NCI-H446 treated with DMSO at 0.1 percent for 48 hours (cell line): ENCODE results near the gene NXT1.
A peak's percentile ranks its signal among the peaks of the same experiment; 100 is the strongest.
"Not testable (repeated sequence)": the region's sequence is repeated elsewhere in the genome, so short reads cannot be mapped to it uniquely, and the experiment has no call there.

ENCODE experiments used
- DNase-seq: peaks from one replicate; lab custom pipeline; 2025; lab: John Stamatoyannopoulos, UW

The NXT1 gene

GRCh38 chr20:23331450-23332350, 18.9 kb upstream of the NXT1 start:
- DNase-seq: no peak

GRCh38 chr20:23332467-23332866, 18.1 kb upstream of the NXT1 start:
- DNase-seq: no peak

GRCh38 chr20:23334111-23334510, 16.5 kb upstream of the NXT1 start:
- no peak for DNase-seq

GRCh38 chr20:23335521-23335920, 15.1 kb upstream of the NXT1 start:
- no peak for DNase-seq

- DNase-seq: no peak
Observed at GRCh38 chr20:23336476-23336875, 14.1 kb upstream of the NXT1 start.

- DNase-seq: no peak
Observed at GRCh38 chr20:23337312-23337711, 13.3 kb upstream of the NXT1 start.

GRCh38 chr20:23339986-23340385, 10.6 kb upstream of the NXT1 start:
- no peak for DNase-seq

- DNase-seq: peak; percentile 24
Observed at GRCh38 chr20:23340524-23340923, 10.1 kb upstream of the NXT1 start.

- no peak for DNase-seq
Observed at GRCh38 chr20:23341073-23341472, 9.5 kb upstream of the NXT1 start.

GRCh38 chr20:23343590-23343989, 7.0 kb upstream of the NXT1 start:
- no peak for DNase-seq

- DNase-seq: no peak
Observed at GRCh38 chr20:23344336-23344735, 6.3 kb upstream of the NXT1 start.

GRCh38 chr20:23346002-23346401, 4.6 kb upstream of the NXT1 start:
- no peak for DNase-seq

- DNase-seq: no peak
Observed at GRCh38 chr20:23347791-23348190, 2.8 kb upstream of the NXT1 start.

- DNase-seq: not testable (repeated sequence)
Observed at GRCh38 chr20:23348510-23348909, 2.1 kb upstream of the NXT1 start.

GRCh38 chr20:23349338-23350195, 1.0 kb upstream of the NXT1 start:
- no peak for DNase-seq

GRCh38 chr20:23350904-23351838, 580 bp downstream of the NXT1 start:
- DNase-seq: no peak

- no peak for DNase-seq
Observed at GRCh38 chr20:23356203-23356602, 5.6 kb downstream of the NXT1 start.

GRCh38 chr20:23357767-23358562, 7.4 kb downstream of the NXT1 start:
- peak; percentile 98 for DNase-seq

- no peak for DNase-seq
Observed at GRCh38 chr20:23358563-23358906, 7.9 kb downstream of the NXT1 start.

- DNase-seq: no peak
Observed at GRCh38 chr20:23358923-23359593, 8.5 kb downstream of the NXT1 start.

- no peak for DNase-seq
Observed at GRCh38 chr20:23360531-23360930, 9.9 kb downstream of the NXT1 start.
